ENCODE measurements around the gene MSH3.

The MSH3 gene

GRCh38 chr5:80631278-80632259 lies 22.9 kb upstream of the MSH3 start:
- no peak for DNase-seq
- TF ChIP-seq EZH2 (optimal IDR thresholded peaks at IDR 0.05; ENCODE audit: low read depth, low read length) (no peak), EZH2phosphoT487 (IDR thresholded peaks at IDR 0.05; ENCODE audit: low read length) (no peak)
- TF ChIP-seq, protein P1, sequence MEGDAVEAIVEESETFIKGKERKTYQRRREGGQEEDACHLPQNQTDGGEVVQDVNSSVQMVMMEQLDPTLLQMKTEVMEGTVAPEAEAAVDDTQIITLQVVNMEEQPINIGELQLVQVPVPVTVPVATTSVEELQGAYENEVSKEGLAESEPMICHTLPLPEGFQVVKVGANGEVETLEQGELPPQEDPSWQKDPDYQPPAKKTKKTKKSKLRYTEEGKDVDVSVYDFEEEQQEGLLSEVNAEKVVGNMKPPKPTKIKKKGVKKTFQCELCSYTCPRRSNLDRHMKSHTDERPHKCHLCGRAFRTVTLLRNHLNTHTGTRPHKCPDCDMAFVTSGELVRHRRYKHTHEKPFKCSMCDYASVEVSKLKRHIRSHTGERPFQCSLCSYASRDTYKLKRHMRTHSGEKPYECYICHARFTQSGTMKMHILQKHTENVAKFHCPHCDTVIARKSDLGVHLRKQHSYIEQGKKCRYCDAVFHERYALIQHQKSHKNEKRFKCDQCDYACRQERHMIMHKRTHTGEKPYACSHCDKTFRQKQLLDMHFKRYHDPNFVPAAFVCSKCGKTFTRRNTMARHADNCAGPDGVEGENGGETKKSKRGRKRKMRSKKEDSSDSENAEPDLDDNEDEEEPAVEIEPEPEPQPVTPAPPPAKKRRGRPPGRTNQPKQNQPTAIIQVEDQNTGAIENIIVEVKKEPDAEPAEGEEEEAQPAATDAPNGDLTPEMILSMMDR (IDR thresholded peaks at IDR 0.05; ENCODE audit: low read length) = no peak
- H3K27me3 ChIP-seq (replicated peaks; ENCODE audit: insufficient read depth, low read length) = no peaks in the 10 kb centered on the region
- no peak overlapping the region for H2AFZ ChIP-seq (ENCODE audit: low read length)
- no peak overlapping the region for H3K9ac ChIP-seq (ENCODE audit: low read length)
- H3K4me2 ChIP-seq (ENCODE audit: low read depth, low read length) = no peak overlapping the region
- H3K27ac ChIP-seq (ENCODE audit: low read length) = no peak overlapping the region
- H3K79me2 ChIP-seq (ENCODE audit: low read length) = no peaks in the 10 kb centered on the region
- no peak overlapping the region for H3K4me3 ChIP-seq (ENCODE audit: low read length)
- no peaks in the 10 kb centered on the region for H4K20me1 ChIP-seq (ENCODE audit: insufficient read depth, low read length)
- H3K9me2 ChIP-seq (replicated peaks; ENCODE audit: insufficient read depth, low read length) = no peaks in the 10 kb centered on the region
- H3F3A ChIP-seq (ENCODE audit: insufficient read depth, low read length) = peaks cover 4% of the 10 kb centered on the region; the same call in 1 of the 2 replicates
- no peaks in the 10 kb centered on the region for H3K9me3 ChIP-seq (replicated peaks; ENCODE audit: insufficient read depth, low read length)
- no peaks in the 10 kb centered on the region for H3K4me1 ChIP-seq (ENCODE audit: low read length)
- H3K36me3 ChIP-seq (replicated peaks; ENCODE audit: insufficient read depth, low read length) = no peaks in the 10 kb centered on the region; the same call in 1 of the 2 replicates

DNA sequence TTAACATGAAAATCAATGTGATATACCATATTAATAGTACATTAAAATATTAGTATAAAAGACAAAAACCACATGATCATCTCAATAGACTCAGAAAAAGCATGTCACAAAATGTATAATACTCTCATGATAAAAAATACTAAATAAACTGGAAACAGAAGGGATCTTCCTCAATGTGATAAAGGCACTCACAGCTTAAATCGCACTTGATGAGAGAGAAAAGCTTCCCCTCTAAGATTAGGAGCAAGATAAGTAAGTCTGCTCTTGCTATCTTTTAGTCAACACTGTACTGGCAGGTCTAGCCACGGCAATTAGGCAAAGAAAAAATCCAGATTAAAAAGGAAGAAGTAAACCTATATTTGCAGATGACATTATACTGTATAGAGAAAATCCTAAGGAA lies 21.8 kb upstream of the MSH3 start:
- peaks cover 4% of the 10 kb centered on the region; the same call in 1 of the 2 replicates for H3F3A ChIP-seq (ENCODE audit: insufficient read depth, low read length)
- no peak overlapping the region for H3K4me2 ChIP-seq (ENCODE audit: low read depth, low read length)
- H3K79me2 ChIP-seq (ENCODE audit: low read length) = no peaks in the 10 kb centered on the region
- H3K9ac ChIP-seq (ENCODE audit: low read length) = no peak overlapping the region
- no peaks in the 10 kb centered on the region for H3K9me2 ChIP-seq (replicated peaks; ENCODE audit: insufficient read depth, low read length)
- TF ChIP-seq, protein P1 (IDR thresholded peaks at IDR 0.05; ENCODE audit: low read length) = no peak
- TF ChIP-seq EZH2 (optimal IDR thresholded peaks at IDR 0.05; ENCODE audit: low read depth, low read length) (no peak), EZH2phosphoT487 (IDR thresholded peaks at IDR 0.05; ENCODE audit: low read length) (no peak)
- H3K9me3 ChIP-seq (replicated peaks; ENCODE audit: insufficient read depth, low read length) = no peaks in the 10 kb centered on the region
- no peaks in the 10 kb centered on the region for H3K4me1 ChIP-seq (ENCODE audit: low read length)
- no peaks in the 10 kb centered on the region; the same call in 1 of the 2 replicates for H3K36me3 ChIP-seq (replicated peaks; ENCODE audit: insufficient read depth, low read length)
- no peaks in the 10 kb centered on the region for H4K20me1 ChIP-seq (ENCODE audit: insufficient read depth, low read length)
- no peak overlapping the region for H3K27ac ChIP-seq (ENCODE audit: low read length)
- no peak for DNase-seq
- H3K4me3 ChIP-seq (ENCODE audit: low read length) = no peak overlapping the region
- no peaks in the 10 kb centered on the region for H3K27me3 ChIP-seq (replicated peaks; ENCODE audit: insufficient read depth, low read length)
- H2AFZ ChIP-seq (ENCODE audit: low read length) = no peak overlapping the region

DNA sequence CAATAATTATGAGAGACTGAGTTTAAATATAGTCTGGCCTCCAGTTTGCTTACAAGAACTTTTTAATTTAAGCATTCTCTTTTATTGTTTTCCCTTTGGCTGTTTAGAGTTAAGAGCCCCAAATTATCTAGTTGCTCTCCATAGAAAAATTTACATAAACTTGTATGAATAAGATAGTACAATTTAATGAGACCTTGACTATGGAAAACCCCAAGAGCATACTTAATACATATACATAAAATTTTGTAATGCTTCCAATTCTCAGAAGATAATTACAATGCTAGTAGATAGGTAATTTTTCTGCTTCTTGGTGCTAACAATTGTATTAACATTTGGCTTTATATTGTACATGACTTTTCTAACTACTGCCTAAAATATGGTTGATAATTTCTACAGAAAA lies 20.3 kb upstream of the MSH3 start:
- Histone ChIP-seq H3K79me2 (ENCODE audit: low read length) (no peaks in the 10 kb centered on the region; the same call in 1 of the 2 replicates), H3K9me3 (replicated peaks; ENCODE audit: insufficient read depth, low read length) (no peaks in the 10 kb centered on the region), H3K4me3 (ENCODE audit: low read length) (no peak overlapping the region), H2AFZ (ENCODE audit: low read length) (no peak overlapping the region), H3K36me3 (replicated peaks; ENCODE audit: insufficient read depth, low read length) (no peaks in the 10 kb centered on the region; the same call in 1 of the 2 replicates), H4K20me1 (ENCODE audit: insufficient read depth, low read length) (no peaks in the 10 kb centered on the region), H3K27me3 (replicated peaks; ENCODE audit: insufficient read depth, low read length) (no peaks in the 10 kb centered on the region), H3K9me2 (replicated peaks; ENCODE audit: insufficient read depth, low read length) (no peaks in the 10 kb centered on the region), H3K9ac (ENCODE audit: low read length) (no peak overlapping the region), H3K4me2 (ENCODE audit: low read depth, low read length) (no peak overlapping the region), H3K4me1 (ENCODE audit: low read length) (no peaks in the 10 kb centered on the region), H3F3A (ENCODE audit: insufficient read depth, low read length) (peaks cover 4% of the 10 kb centered on the region; the same call in 1 of the 2 replicates), H3K27ac (ENCODE audit: low read length) (no peak overlapping the region)
- DNase-seq = no peak
- no peak for TF ChIP-seq EZH2phosphoT487 (IDR thresholded peaks at IDR 0.05; ENCODE audit: low read length)
- no peak for TF ChIP-seq EZH2 (optimal IDR thresholded peaks at IDR 0.05; ENCODE audit: low read depth, low read length)
- TF ChIP-seq, protein P1 (IDR thresholded peaks at IDR 0.05; ENCODE audit: low read length) = no peak
